Breast epithelium (tissue), 3 donors: ENCODE measurements around the gene RAB22A.

Experiments
- CTCF ChIP-seq, 3 donors: fragments of 450-650 bp; IDR thresholded peaks; one replicate each; pipeline ENCODE4 v1.5.1; 2016 to 2017; ENCODE audit warnings: antibody characterized with exemption in 3 of 3, mild to moderate bottlenecking in 3 of 3, moderate library complexity in 3 of 3
- POLR2A ChIP-seq: fragments of 450-650 bp; IDR thresholded peaks from one replicate; pipeline ENCODE4 v1.6.1; 2016; ENCODE audit warnings: antibody characterized with exemption, mild to moderate bottlenecking, moderate library complexity

- no peak for TF ChIP-seq POLR2A
- TF ChIP-seq CTCF (IDR thresholded peaks at IDR 0.05), result no peak
Measured at GRCh38 chr20:58321205-58321604, 11.7 kb downstream of the RAB22A start.
